ENCODE data around the gene RBPJ. TPM values are rescaled to one million over a fixed set of nuclear protein-coding genes. Genes with fewer than 3 reads are reported as not detected.
"Not testable (repeated sequence)": the region's sequence is repeated elsewhere in the genome, so short reads cannot be mapped to it uniquely, and the experiment has no call there.

The RBPJ gene
- total and polyA plus RNA-seq, 2 of the 8 experiments (the other 6 are each of a cell fraction or from before 2014, with no cell fraction given): 65.5 to 217 TPM

DNA sequence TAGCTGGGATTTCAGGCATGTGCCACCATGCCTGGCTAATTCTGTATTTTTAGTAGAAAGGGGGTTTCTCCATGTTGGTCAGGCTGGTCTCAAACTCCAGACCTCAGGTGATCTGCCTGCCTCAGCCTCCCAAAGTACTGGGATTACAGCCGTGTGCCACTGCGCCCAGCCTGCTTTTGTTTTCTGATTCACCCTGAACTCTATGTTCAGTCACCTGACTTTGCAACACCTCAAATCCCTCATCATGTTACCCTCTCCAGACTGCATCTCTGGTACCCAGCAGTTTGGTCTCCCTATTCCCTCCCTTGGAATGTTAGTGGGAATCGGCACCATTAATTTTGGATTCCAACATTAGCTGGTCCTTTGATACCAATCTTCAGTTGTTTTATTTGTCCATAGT lies 81.2 kb downstream of the RBPJ start:
- H3K14ac ChIP-seq (ENCODE audit: insufficient read length); H4K91ac ChIP-seq (replicated peaks; ENCODE audit: insufficient read length, low read length); H3K4me3 ChIP-seq (ENCODE audit: extremely low read depth in 1 of 4, insufficient read depth in 2 of 4, low read depth in 3 of 4, low read length in 4 of 4); H2BK20ac ChIP-seq (ENCODE audit: low read length); H2BK15ac ChIP-seq (ENCODE audit: low read length); H2BK120ac ChIP-seq (replicated peaks; ENCODE audit: low read depth, low read length); H3K27me3 ChIP-seq (replicated peaks in 1 of 4; ENCODE audit: control insufficient read depth in 3 of 4, extremely low read depth in 1 of 4, insufficient read depth in 3 of 4, low read length in 3 of 4); H2AFZ ChIP-seq (ENCODE audit: low read length); H3K56ac ChIP-seq (replicated peaks; ENCODE audit: insufficient read length, low read depth, low read length); H4K8ac ChIP-seq (ENCODE audit: extremely low read depth, insufficient read depth, low read length); FAIRE-seq; H3K79me1 ChIP-seq (ENCODE audit: low read depth, low read length); H3K4ac ChIP-seq (replicated peaks; ENCODE audit: insufficient read length, low read depth, low read length); H3K9me3 ChIP-seq (ENCODE audit: insufficient read depth in 2 of 2, low read depth in 1 of 2, low read length in 1 of 2); H3K27ac ChIP-seq (ENCODE audit: low read depth, low read length); H4K5ac ChIP-seq (ENCODE audit: insufficient read length, low read depth, low read length); H3K23me2 ChIP-seq (ENCODE audit: low read depth, low read length); H3K9ac ChIP-seq (replicated peaks in 1 of 4; ENCODE audit: extremely low read depth in 1 of 4, low read depth in 3 of 4, low read length in 3 of 4); H3K4me1 ChIP-seq (replicated peaks in 1 of 4; ENCODE audit: control insufficient read depth in 3 of 4, insufficient read depth in 4 of 4, low read length in 3 of 4); DNase-seq (ENCODE audit: low read depth in 1 of 2, low spot score in 2 of 2); POLR2A ChIA-PET (ENCODE audit: partially characterized antibody); H2BK12ac ChIP-seq (ENCODE audit: low read depth, low read length); H3K23ac ChIP-seq (ENCODE audit: insufficient read length); H2AK5ac ChIP-seq (ENCODE audit: low read depth, low read length); H3K4me2 ChIP-seq (ENCODE audit: insufficient read depth in 1 of 2, low read depth in 2 of 2, low read length in 2 of 2); H4K20me1 ChIP-seq (replicated peaks in 1 of 2; ENCODE audit: control insufficient read depth in 1 of 2, insufficient read depth in 2 of 2, low read length in 2 of 2): not testable (repeated sequence)
- 97% methylated on average over 3 of the region's 3 CpGs; no CpG with 5 or more reads in 1 of the 2 experiments for WGBS, 2 experiments (ENCODE audit: extremely low coverage in 1 of 2, insufficient coverage in 1 of 2, insufficient read length in 1 of 2, insufficient replicate concordance in 2 of 2, low coverage in 1 of 2, low lambda C conversion rate in 2 of 2, missing lambda C conversion rate in 1 of 2)
- Histone ChIP-seq H2BK5ac (ENCODE audit: low read depth, low read length) (peak overlapping the region; percentile 35; the same call in 1 of the 2 replicates), H3K36me3 (ENCODE audit: control insufficient read depth in 2 of 4, insufficient read depth in 4 of 4, low read length in 3 of 4) (peaks cover 0 to 36% (median 4%) of the 10 kb centered on the region in 4 experiments; a peak in 3 of 8 replicates), H3K79me2 (ENCODE audit: control insufficient read depth in 1 of 2, insufficient read depth in 2 of 2, low read length in 2 of 2) (peaks cover 0 to 74% of the 10 kb centered on the region in 2 experiments; a peak in 3 of 4 replicates), H3K18ac (ENCODE audit: extremely low read depth, low read length) (peak overlapping the region; percentile 38; the same call in 1 of the 2 replicates)
- CTCF ChIA-PET (ENCODE audit: partially characterized antibody): interaction anchor here (2.4 to 2.8 kb wide), 2 partner anchors 8 to 72 kb away, joined by 12 to 17 read pairs; no protein-coding TSS in a partner anchor

Measured in H1 (cell line).